SK-N-SH (cell line): ENCODE measurements around the gene RASGRF2. TPM values are rescaled to one million over a fixed set of nuclear protein-coding genes. Genes with fewer than 3 reads are reported as not detected.

Experiments
- CTCF ChIA-PET: fragments of 300-600, 350-600 bp; formaldehyde crosslinking; extraction: SDS; loops from one replicate; lab custom pipeline; 2021; lab: Yijun Ruan, JAX
- POLR2A ChIA-PET: fragments of 350-600 bp; sonication (Branson Sonifier 250); formaldehyde crosslinking; extraction: SDS; loops from one replicate; lab custom pipeline; 2020; ENCODE audit warnings: antibody characterized with exemption, inconsistent platforms; lab: Yijun Ruan, JAX
- DNase-seq: peaks from one replicate; pipeline ENCODE4 v3.0.0; 2012
- H2AFZ ChIP-seq: fragments of 200-600 bp; sonication (generic); 2 replicates; pipeline ENCODE4 v1.8.1; 2016; ENCODE audit warnings: antibody characterized with exemption, mild to moderate bottlenecking, low read depth
- H3F3A ChIP-seq: fragments of 200-600 bp; sonication (generic); replicated peaks from 2 replicates; pipeline ENCODE3; 2016; ENCODE audit warnings: antibody characterized with exemption, mild to moderate bottlenecking; ENCODE audit not compliant: insufficient read depth
- H3K27ac ChIP-seq, 2 experiments: fragments of 200-500 bp in 1 of 2; fragments of 200-600 bp in 1 of 2; sonication (Bioruptor generic) in 1 of 2; sonication (generic), shearing (Covaris generic) in 1 of 2; 2 replicates each; pipeline versions ENCODE4 v1.5.1 to v1.6.1; 2014 to 2016; ENCODE audit warnings: low read depth in 2 of 2, inconsistent platforms in 1 of 2, low read length in 1 of 2, mild to moderate bottlenecking in 1 of 2, mixed read lengths in 1 of 2
- H3K27me3 ChIP-seq: fragments of 200-600 bp; sonication (generic), shearing (Covaris generic); 2 replicates; pipeline ENCODE4 v1.6.1; 2016; ENCODE audit warnings: mixed run types; ENCODE audit not compliant: insufficient read depth
- H3K36me3 ChIP-seq, 2 experiments: fragments of 200-500 bp in 1 of 2; fragments of 200-600 bp in 1 of 2; sonication (Bioruptor generic) in 1 of 2; sonication (generic) in 1 of 2; replicated peaks in 1 of 2; 2 replicates each; pipeline versions ENCODE3 to v1.5.1; 2014 to 2016; ENCODE audit warnings: low read length in 1 of 2, mild to moderate bottlenecking in 1 of 2; ENCODE audit not compliant: insufficient read depth in 2 of 2, control insufficient read depth in 1 of 2
- H3K4me1 ChIP-seq, 2 experiments: fragments of 200-500 bp in 1 of 2; fragments of 200-600 bp in 1 of 2; sonication (Bioruptor generic) in 1 of 2; sonication (generic), shearing (Covaris generic) in 1 of 2; 2 replicates each; pipeline versions ENCODE4 v1.5.1 to v1.6.1; 2014 to 2016; ENCODE audit warnings: low read depth in 1 of 2, low read length in 1 of 2, mixed run types in 1 of 2; ENCODE audit not compliant: insufficient read depth in 2 of 2, control insufficient read depth in 1 of 2
- H3K4me2 ChIP-seq: fragments of 200-600 bp; sonication (generic), shearing (Covaris generic); 2 replicates; pipeline ENCODE4 v1.6.1; 2017; ENCODE audit warnings: mixed run types
- H3K4me3 ChIP-seq, 2 experiments: fragments of 200-500 bp in 1 of 2; fragments of 200-600 bp in 1 of 2; sonication (Bioruptor generic) in 1 of 2; sonication (generic), shearing (Covaris generic) in 1 of 2; 2 replicates each; pipeline versions ENCODE4 v1.5.1 to v1.8.1; 2014 to 2016; ENCODE audit warnings: low read depth in 2 of 2, inconsistent platforms in 1 of 2, low read length in 1 of 2, mild to moderate bottlenecking in 1 of 2, mixed read lengths in 1 of 2, moderate library complexity in 1 of 2
- H3K79me2 ChIP-seq: fragments of 200-600 bp; sonication (generic); 2 replicates; pipeline ENCODE4 v1.8.1; 2017; ENCODE audit warnings: mild to moderate bottlenecking; ENCODE audit not compliant: insufficient read depth
- H3K9ac ChIP-seq: fragments of 200-600 bp; sonication (generic); 2 replicates; pipeline ENCODE4 v1.6.1; 2017; ENCODE audit warnings: mixed run types
- H3K9me2 ChIP-seq: fragments of 200-600 bp; sonication (generic); 2 replicates; pipeline ENCODE4 v1.6.1; 2017; ENCODE audit warnings: mixed run types
- H3K9me3 ChIP-seq: fragments of 200-600 bp; sonication (generic); 2 replicates; pipeline ENCODE4 v1.6.1; 2017; ENCODE audit warnings: mixed run types, mild to moderate bottlenecking, moderate library complexity
- H4K20me1 ChIP-seq: fragments of 200-600 bp; sonication (generic); 2 replicates; pipeline ENCODE4 v1.6.1; 2017; ENCODE audit warnings: mild to moderate bottlenecking, mixed run types; ENCODE audit not compliant: insufficient read depth
- CHD2 ChIP-seq: fragments of 150-350 bp; IDR thresholded peaks from 2 replicates; pipeline ENCODE4 v1.6.1; 2018; ENCODE audit warnings: low read length; ENCODE audit not compliant: partially characterized antibody
- ELF1 ChIP-seq: IDR thresholded peaks from 2 replicates; pipeline ENCODE4 v1.4.0; 2012
- FOXM1 ChIP-seq: IDR thresholded peaks from 2 replicates; pipeline ENCODE4 v1.4.0; 2012; ENCODE audit warnings: low read depth, mild to moderate bottlenecking
- JUND ChIP-seq: IDR thresholded peaks from 2 replicates; pipeline ENCODE4 v1.4.0; 2012
- NRF1 ChIP-seq: IDR thresholded peaks from 2 replicates; pipeline ENCODE4 v1.6.1; 2012; ENCODE audit warnings: low read depth, mild to moderate bottlenecking, low read length
- RAD21 ChIP-seq: IDR thresholded peaks from 2 replicates; pipeline ENCODE4 v1.6.1; 2012; ENCODE audit warnings: mild to moderate bottlenecking, low read length
- RXRA ChIP-seq: IDR thresholded peaks from 2 replicates; pipeline ENCODE4 v1.4.0; 2012; ENCODE audit warnings: low read depth, mild to moderate bottlenecking, borderline replicate concordance
- TAF1 ChIP-seq: IDR thresholded peaks from 2 replicates; pipeline ENCODE4 v1.6.1; 2012; ENCODE audit warnings: low read depth, mild to moderate bottlenecking, low read length, moderate library complexity, borderline replicate concordance
- TCF12 ChIP-seq: IDR thresholded peaks from 2 replicates; pipeline ENCODE4 v1.4.0; 2012
- WGBS: methylation state at CpG from one replicate; pipeline ENCODE4 v1.1.6; 2017; ENCODE audit warnings: low lambda C conversion rate; 5-methylcytosine and 5-hydroxymethylcytosine counted together
- polyA plus RNA-seq, 3 experiments: library from polyadenylated mRNA; depleted of rRNA; stranded (reverse); fragments of >200 nt; gene quantifications; 2 replicates each; pipeline ENCODE4 v1.2.3, GENCODE V29; 2012

Gene RASGRF2
- polyA plus RNA-seq, 1 of the 3 experiments (the other 2 are of a cell fraction), result under 0.01 TPM

GRCh38 chr5:81230416-81230815 is 270.3 kb downstream of the RASGRF2 start:
- WGBS, result 84% methylated on average over 8 of the region's 8 CpGs
- H3K4me1 ChIP-seq, result peaks cover 0 to 3% of the 10 kb centered on the region in 2 experiments; a peak in 1 of 4 replicates
- H3K4me3 ChIP-seq, result no peak overlapping the region
- CTCF ChIA-PET, result no interaction called here
- H3F3A ChIP-seq, result no peaks in the 10 kb centered on the region
- no peaks in the 10 kb centered on the region for H4K20me1 ChIP-seq
- H3K9me3 ChIP-seq, result no peaks in the 10 kb centered on the region
- H3K27ac ChIP-seq, result no peak overlapping the region
- no peak for TF ChIP-seq ELF1
- no peaks in the 10 kb centered on the region for H3K27me3 ChIP-seq
- H3K4me2 ChIP-seq, result no peak overlapping the region
- POLR2A ChIA-PET, result no interaction called here
- H3K36me3 ChIP-seq, result no peaks in the 10 kb centered on the region
- no peaks in the 10 kb centered on the region for H3K9me2 ChIP-seq
- no peak overlapping the region for H3K9ac ChIP-seq
- H2AFZ ChIP-seq, result no peak overlapping the region
- DNase-seq, result no peak
- no peaks in the 10 kb centered on the region for H3K79me2 ChIP-seq

- 90% methylated on average over 4 of the region's 12 CpGs for WGBS
Measured at GRCh38 chr5:81232464-81233079, 272.4 kb downstream of the RASGRF2 start.

GRCh38 chr5:81233080-81233634 is 273.0 kb downstream of the RASGRF2 start, which contains the start of gene CKMT2:
Gene CKMT2 (plus strand): TSS chr5:81233322. CDS start chr5:81251133, 17,811 bp downstream.
- H3K36me3 ChIP-seq, result peaks cover 0 to 2% of the 10 kb centered on the region in 2 experiments
- no peak within 1 kb of the TSS for H3K9ac ChIP-seq
- no peak within 1 kb of the TSS for H3K4me3 ChIP-seq
- H3F3A ChIP-seq, result no peaks in the 10 kb centered on the region
- H4K20me1 ChIP-seq, result no peaks in the 10 kb centered on the region
- CTCF ChIA-PET, result no interaction called here
- DNase-seq, result no peak
- peaks cover 0 to 3% of the 10 kb centered on the region in 2 experiments; a peak in 1 of 4 replicates for H3K4me1 ChIP-seq
- POLR2A ChIA-PET, result no interaction called here
- no peak within 1 kb of the TSS; a peak in 1 of 4 replicates for H3K27ac ChIP-seq
- H3K9me2 ChIP-seq, result no peaks in the 10 kb centered on the region
- 99% methylated on average over 14 of the region's 28 CpGs for WGBS
- TF ChIP-seq TCF12, result no peak
- TF ChIP-seq CHD2, result no peak
- no peak for TF ChIP-seq TAF1
- TF ChIP-seq JUND, result no peak
- TF ChIP-seq, all 33 proteins: peak for 0
- Histone ChIP-seq H3K9me3 (no peaks in the 10 kb centered on the region), H2AFZ (no peak within 1 kb of the TSS), H3K79me2 (no peaks in the 10 kb centered on the region), H3K27me3 (no peaks in the 10 kb centered on the region), H3K4me2 (no peak within 1 kb of the TSS)

More at GRCh38 chr5:81232464-81233079, 272.4 kb downstream of the RASGRF2 start:
- no peaks in the 10 kb centered on the region for H3K27me3 ChIP-seq
- no peak overlapping the region for H3K9ac ChIP-seq
- ChIA-PET POLR2A (no interaction called here), CTCF (no interaction called here)
- H2AFZ ChIP-seq, result no peak overlapping the region
- H3K4me2 ChIP-seq, result no peak overlapping the region
- H3K9me3 ChIP-seq, result no peaks in the 10 kb centered on the region
- H3K4me1 ChIP-seq, result peaks cover 0 to 3% of the 10 kb centered on the region in 2 experiments; a peak in 1 of 4 replicates
- no peak for DNase-seq
- H3K4me3 ChIP-seq, result no peak overlapping the region
- no peak for TF ChIP-seq RXRA
- no peak for TF ChIP-seq FOXM1
- no peak for TF ChIP-seq RAD21
- TF ChIP-seq NRF1, result no peak
- H3K27ac ChIP-seq, result no peak overlapping the region; a peak in 1 of 4 replicates
- no peaks in the 10 kb centered on the region for H3F3A ChIP-seq
- H3K9me2 ChIP-seq, result no peaks in the 10 kb centered on the region
- H4K20me1 ChIP-seq, result no peaks in the 10 kb centered on the region
- peaks cover 0 to 2% of the 10 kb centered on the region in 2 experiments for H3K36me3 ChIP-seq
- no peaks in the 10 kb centered on the region for H3K79me2 ChIP-seq
